ENCODE results near the gene MAMDC2.

MAMDC2 gene, protein sequence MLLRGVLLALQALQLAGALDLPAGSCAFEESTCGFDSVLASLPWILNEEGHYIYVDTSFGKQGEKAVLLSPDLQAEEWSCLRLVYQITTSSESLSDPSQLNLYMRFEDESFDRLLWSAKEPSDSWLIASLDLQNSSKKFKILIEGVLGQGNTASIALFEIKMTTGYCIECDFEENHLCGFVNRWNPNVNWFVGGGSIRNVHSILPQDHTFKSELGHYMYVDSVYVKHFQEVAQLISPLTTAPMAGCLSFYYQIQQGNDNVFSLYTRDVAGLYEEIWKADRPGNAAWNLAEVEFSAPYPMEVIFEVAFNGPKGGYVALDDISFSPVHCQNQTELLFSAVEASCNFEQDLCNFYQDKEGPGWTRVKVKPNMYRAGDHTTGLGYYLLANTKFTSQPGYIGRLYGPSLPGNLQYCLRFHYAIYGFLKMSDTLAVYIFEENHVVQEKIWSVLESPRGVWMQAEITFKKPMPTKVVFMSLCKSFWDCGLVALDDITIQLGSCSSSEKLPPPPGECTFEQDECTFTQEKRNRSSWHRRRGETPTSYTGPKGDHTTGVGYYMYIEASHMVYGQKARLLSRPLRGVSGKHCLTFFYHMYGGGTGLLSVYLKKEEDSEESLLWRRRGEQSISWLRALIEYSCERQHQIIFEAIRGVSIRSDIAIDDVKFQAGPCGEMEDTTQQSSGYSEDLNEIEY

DNA sequence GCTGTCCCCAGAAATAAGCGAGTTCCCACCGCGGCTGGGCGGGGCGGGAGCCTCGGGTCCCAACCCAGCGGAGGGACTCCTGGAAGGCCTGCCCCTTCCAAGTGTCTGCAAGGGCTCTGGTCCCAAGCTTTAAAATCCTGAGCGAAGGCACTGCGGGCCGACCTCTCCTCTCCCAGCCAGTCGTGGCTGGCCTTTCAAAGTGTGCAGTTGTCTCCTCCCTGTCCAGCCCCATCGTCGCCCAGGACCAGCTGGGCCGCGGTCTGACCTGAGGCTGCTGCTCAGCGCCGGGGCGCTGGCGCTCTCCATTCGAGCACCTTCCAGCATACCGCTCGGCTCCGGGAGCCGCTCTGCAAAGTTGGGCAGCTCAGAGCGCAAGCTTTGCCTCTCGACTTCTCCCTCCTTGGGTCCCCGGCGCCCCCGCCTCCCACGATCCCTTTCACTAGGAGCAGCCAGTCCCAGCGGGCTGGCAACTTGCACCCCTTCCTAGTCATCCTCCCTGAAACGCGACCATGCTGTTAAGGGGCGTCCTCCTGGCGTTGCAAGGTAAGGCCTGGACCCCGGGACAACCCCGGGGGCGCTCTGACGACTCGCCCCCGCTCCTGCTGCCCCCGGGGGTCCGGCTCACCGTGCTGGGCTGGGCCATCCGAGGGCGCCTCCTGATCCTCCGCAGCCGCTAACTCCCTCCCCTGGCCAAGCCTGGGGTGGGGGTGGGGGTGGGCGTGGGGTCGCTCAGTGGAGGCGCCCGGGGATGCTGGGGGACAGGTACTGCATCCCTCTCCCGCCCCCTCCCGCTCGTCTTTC, at the start of gene MAMDC2:
Gene MAMDC2, plus strand, starts transcription at position 160 of the 801 bp plus-strand sequence. Its CDS starts 350 bp downstream, at position 510.
- DNase-seq (ENCODE audit: extremely low read depth in 1 of 2, low read depth in 1 of 2) = no peak

DNA sequence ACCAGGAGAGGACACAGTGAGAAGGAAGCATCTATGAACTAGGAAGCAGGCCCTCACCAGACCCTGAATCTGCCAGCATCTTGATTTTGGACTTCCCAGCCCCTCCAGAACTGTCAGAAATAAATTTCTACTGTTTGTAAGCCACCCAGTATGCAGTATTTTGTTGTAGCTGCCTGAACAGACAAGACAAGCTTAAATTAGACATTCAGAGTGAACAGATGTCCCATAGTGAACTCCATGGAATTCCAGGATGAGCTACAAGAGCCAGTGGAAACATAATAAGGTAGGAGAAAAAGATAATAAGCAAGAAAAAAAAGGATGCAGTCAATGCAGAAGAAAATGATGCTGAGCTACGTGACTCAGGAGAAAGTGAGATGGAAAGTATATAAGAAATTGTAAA, 47.8 kb upstream of the MAMDC2 start:
- DNase-seq (ENCODE audit: extremely low read depth in 1 of 2, low read depth in 1 of 2) = no peak

DNA sequence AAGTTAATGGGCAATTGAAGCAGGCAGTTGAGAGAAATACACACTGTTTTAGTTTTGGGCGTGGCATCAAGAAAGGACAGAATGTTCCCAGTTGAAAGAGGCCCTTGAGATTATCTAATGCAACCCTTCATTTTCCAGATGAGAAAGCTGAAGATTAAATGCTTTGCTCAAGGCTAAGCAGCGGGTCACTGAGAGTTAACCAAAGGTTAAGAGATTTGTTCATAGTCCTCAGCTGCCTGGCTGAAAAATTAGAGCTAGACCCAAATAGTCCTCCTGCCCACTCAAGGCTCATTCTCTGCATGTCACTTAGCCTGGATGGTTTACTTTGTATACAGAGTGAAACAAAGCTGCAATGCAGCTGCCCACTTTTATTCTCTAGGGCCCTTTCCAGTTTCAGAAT, 46.7 kb upstream of the MAMDC2 start:
- DNase-seq (ENCODE audit: extremely low read depth in 1 of 2, low read depth in 1 of 2) = no peak

DNA sequence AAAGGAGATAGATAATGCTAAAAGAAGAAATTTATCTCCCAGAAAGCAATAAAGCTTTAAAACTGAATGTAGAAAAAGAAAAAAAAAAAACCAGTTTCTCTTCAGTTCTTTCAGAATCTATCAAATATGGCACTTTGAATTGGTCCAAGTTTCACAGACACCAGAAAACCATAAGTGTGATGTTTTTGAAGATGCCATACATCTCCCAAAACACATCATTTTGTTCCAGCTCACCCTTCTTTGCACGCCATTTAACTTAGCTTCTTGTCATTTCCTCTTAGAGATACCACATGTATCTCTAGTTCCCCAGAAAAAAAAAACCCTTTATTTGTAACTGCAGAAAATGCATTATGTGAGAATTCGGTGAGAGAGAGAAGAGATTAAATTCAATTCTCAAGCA, 46.1 kb upstream of the MAMDC2 start:
- DNase-seq (ENCODE audit: extremely low read depth in 1 of 2, low read depth in 1 of 2) = no peak

DNA sequence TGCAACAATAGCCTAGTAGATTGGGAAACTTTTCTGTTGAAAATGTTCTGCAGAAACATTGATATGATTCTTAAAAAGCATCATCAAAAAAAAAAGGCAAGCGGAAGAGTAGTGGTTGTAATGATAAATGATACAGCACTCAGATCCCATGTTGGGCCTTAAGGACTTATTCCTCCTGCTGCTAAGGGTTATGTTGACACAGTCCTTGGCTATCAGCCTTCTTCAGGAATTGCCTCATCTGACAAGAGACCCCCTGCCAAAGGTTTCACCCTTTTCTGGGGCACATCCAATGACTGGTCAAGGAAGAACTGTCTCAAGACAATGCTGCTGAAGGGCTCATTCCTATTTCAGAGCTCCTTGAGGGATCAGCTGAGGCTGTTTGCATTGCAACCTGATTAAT, 44.3 kb upstream of the MAMDC2 start:
- DNase-seq (ENCODE audit: extremely low read depth in 1 of 2, low read depth in 1 of 2) = no peak

DNA sequence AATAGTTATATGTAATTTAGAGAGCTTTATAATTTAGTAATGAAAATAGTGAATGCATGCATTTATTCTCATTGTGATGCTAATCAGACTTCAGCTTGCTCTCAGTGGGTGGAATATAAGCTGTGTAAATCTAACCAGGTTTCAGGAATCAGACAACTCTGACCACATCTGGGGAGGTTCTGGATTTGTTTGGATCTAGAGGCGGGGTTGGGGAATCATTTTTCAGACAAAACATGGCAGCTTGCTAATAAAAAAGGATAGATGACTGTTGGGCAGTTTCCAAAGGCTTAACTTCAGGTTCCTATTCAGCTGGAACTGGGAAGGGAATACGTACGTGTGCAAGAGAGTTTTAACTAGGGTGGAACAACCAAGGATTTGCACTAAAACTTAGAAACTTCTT, 43.2 kb upstream of the MAMDC2 start:
- DNase-seq (ENCODE audit: extremely low read depth in 1 of 2, low read depth in 1 of 2) = no peak

DNA sequence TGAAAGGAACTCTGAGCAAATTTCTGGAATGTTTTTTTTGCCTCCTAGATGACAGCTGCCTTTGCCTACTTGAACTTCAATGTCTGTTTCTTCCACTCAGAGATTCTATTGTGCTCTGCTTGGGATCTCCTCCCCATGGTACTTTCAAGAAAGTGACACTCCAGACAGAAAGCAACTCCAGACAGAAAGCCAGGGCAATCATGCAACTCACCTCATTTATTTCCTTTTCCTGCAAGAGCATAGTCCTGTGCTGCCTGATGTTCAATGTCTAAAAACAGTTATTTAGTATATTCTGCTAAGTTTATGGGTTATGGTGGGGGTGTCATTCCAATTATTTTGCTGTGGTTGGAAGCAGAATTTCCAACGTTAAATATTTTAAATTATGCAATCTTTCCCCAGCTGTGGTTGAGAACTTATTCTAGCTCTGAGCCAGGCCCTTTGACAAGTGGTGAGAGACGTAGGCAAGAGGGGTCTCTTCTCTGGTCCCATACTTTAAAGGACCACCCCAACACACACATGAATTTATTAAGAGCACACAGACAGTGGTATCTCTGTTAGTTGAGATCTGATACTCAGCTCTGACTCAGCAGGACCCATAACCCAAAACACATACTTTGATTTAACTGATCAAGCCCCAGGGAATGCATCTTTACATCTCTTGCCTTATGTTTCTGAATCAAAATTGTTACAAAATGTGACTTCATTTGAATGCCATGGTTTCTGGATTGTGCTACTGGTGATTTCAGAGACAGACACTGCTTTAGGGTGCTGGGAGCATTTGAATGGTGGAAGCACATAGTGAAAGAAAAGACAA, 39.5 kb upstream of the MAMDC2 start:
- DNase-seq (ENCODE audit: extremely low read depth in 1 of 2, low read depth in 1 of 2) = no peak

DNA sequence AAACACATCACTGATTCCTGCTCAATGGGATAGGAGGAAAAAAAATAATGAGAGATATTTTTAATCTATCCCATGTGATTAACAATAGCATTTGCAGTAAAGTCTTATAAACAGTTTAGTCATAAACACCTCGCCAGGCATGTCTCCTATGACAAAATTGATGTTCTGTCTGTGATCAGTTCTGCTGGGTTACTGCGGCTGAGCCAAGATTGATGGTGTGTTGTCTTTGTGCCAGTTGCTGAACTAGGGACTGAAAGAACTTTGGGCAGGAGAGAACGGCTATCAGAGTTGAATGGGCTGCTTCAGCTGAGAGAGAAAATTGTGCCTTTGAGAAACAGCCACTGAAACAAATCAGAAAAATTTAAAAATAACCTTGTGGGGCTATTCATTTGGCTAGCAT, 37.3 kb upstream of the MAMDC2 start:
- DNase-seq (ENCODE audit: extremely low read depth in 1 of 2, low read depth in 1 of 2) = no peak

DNA sequence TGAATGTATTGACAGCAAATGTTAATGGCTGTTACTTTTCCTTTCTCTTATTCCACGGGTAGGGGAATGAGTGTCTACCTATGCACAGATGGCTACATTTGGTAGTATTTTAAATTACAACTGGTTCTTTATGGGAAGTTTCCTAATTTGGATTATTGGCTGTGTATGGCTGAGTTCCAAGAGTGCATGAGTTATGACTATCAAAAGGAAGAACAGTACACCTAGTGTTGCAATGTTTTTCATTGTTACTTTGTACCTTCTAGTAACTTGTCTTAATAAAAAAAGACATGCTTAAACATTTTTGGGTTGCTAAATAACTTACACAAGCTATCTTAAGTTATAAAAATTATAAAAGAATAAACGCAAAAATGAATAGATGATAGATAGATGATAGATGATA, 35.8 kb upstream of the MAMDC2 start:
- no peak for DNase-seq (ENCODE audit: extremely low read depth in 1 of 2, low read depth in 1 of 2)

DNA sequence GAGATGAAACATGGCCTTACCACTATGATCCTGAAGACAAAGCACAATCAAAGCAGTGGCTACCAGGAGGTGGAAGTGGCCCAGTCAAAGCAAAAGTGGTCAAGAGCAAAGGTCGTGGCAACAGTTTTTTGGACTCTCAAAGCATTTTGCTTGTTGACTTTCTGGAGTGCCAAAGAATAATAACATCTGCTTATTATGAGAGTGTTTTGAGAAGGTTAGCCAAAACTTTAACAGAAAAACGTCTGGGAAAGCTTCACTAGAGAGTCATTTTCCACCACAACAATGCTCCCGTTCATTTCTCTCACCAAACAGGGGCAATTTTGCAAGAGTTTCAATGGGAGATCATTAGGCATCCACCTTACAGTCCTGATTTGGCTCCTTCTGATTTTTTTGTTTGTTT, 33.6 kb upstream of the MAMDC2 start:
- DNase-seq (ENCODE audit: extremely low read depth in 1 of 2, low read depth in 1 of 2) = no peak

DNA sequence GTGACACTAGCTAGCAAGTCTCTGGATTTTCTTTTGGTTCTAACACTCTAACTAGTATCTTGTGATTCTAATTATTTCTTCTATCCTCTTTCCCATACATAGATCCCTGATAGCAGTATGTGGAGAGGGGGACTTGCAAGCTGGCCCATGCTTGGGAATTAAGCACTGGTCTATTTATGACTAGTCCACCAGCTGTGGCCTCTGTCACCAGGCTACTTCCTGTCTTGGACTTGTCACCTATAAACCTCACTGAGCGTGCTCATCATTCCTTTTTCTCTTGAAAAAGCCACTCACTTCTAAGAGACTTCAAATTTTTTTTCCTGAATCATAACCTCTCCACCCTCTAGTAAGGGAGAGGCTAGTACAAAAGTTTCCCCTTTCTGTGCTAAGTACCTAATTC, 32.3 kb upstream of the MAMDC2 start:
- no peak for DNase-seq (ENCODE audit: extremely low read depth in 1 of 2, low read depth in 1 of 2)

DNA sequence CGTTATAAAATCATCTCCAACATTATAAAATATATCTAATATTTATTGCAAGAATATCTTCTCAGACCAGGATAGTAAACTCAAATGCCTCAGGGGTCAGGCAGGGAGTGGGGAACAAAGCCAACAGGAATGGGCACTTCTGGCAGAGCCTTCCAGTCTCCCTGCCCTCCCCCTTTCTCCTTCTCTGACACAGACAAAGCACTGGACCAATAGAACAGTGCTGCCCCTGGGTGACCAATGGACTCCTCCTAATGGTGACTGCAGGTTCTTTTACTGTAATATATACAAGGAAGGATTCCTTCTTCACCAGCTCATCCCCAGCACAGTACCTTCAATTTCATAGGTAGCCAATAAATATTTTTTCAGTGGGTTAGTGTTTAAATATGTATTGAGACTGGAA, 31.1 kb upstream of the MAMDC2 start:
- no peak for DNase-seq (ENCODE audit: extremely low read depth in 1 of 2, low read depth in 1 of 2)

DNA sequence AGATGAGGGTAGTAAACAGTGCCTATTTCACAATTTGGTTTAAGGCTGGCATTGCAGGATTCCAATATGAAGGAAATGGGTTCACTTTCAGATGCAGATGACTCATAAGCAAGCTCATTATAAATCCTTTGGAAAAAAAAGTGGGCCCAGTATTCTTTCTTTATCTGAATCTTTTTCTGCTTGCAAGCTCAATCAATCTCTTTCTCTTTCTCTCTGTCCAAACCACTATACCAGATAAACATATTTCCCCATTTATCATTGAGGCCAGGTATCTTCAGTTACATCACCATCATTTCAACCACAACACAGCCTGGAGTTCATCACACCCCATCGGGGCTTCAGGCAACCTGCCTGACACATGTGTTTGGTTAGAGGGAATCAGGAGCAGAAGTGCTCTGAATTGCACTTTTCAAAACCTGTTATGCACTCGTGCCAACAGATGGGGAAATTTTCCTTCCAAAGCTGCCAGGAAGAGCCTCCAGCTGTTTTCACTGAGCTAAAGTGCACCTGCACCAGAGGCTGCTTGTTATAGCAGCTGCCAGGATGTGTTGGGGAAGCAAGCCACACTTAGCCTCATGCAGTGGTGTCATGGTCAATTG, 30.0 kb upstream of the MAMDC2 start:
- no peak for DNase-seq (ENCODE audit: extremely low read depth in 1 of 2, low read depth in 1 of 2)

DNA sequence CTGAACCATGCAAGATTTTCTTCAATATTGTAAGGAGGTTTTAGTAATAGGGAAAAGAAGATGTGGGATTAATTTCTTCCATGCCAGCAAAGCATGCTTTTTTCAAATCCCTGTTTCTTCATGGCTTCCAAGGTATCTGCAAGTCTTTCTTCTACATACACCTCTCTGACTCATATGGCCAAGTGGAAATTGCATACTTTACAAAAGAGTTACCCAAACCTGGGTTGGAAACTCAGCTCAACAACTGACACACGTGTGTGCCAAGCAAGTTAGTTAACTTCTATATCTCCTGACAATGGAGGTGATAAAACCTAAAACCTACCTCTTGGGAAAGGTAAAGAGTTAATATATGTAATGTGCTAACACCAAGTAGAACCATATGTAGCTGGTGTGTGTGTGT, 28.5 kb upstream of the MAMDC2 start:
- no peak for DNase-seq (ENCODE audit: extremely low read depth in 1 of 2, low read depth in 1 of 2)

DNA sequence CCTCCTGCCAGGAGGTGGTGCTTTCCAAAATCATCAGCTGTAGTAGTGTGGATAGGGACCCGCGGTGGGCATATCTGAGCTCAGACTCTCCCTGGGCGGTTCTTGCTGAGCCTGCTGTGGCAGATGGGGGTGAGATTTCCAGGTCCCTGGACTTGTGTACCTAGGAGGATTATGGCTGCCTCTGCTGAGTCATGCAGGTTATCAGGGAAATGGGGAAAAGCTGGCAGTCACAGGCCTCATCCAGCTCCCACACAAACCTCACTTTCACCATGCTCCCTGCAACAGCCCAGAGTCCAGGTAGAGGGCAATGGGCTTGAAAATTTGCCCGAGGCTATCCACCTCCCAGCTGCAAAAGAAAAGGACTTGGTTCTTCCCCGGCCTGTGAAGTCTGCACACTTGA, 23.4 kb upstream of the MAMDC2 start:
- DNase-seq (ENCODE audit: extremely low read depth in 1 of 2, low read depth in 1 of 2) = no peak

DNA sequence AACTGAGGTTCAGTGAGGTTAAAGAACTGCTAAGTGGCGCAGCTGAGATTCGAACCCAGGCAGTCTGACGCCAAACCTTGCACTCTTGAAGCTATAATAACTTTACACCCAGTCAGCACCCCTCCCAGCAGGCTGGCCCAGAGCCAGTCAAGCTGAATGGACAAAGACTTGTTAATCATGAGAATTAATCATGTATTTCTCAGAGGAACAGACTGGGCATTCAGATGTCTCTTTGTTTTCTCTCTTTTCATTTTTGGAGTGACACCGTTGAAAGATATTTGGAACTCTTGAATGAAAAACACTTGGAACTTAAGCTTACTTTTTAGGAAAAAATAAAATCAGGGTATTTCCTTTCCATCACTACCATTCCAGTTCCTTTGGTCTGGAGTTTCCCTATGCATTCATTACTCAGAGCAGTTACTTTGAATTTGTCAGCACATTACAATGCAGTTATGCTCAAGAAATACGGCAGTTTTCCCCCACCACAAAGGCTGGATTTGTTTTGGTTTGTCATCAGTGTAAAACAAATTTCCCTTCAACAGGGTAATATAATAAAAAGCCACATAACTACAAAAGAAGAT, 22.6 kb upstream of the MAMDC2 start:
- DNase-seq (ENCODE audit: extremely low read depth in 1 of 2, low read depth in 1 of 2) = no peak

DNA sequence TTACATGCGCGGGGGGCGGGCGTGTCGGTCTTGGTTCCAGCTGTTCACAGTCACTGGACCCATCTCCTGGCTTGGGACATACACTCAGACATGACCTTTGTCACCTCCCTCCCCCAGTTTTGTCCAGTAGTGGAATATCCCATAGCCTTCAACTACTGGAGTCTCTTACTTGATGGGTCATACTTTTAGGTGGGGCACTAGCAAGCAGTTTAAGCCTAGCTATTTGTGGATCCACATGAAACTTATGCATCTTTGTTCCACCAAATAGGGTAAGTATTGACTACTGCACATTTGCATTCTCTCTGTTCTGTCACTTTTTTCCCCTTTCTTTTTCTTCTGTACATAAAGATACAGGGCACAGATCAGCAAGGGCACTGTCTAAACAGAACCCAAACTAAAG, 15.4 kb upstream of the MAMDC2 start:
- no peak for DNase-seq (ENCODE audit: extremely low read depth in 1 of 2, low read depth in 1 of 2)

DNA sequence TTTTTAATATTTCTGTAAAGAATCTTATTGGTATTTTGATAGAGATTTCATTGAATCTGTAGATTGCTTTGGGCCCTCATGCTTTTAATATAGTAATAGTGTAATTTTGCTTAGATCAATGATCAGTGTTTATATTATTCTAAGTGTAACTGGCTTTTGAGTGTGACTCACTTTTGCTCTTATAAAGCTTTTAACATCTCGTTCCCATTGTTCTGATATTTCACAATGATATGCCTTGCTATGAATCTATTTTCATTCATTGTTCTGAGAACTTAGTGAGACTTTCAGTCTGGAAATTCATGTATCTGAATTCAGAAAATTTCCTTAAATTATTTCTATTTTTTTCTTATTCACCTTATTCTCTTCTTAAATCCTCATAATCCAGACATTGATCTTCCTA, 13.5 kb upstream of the MAMDC2 start:
- no peak for DNase-seq (ENCODE audit: extremely low read depth in 1 of 2, low read depth in 1 of 2)

DNA sequence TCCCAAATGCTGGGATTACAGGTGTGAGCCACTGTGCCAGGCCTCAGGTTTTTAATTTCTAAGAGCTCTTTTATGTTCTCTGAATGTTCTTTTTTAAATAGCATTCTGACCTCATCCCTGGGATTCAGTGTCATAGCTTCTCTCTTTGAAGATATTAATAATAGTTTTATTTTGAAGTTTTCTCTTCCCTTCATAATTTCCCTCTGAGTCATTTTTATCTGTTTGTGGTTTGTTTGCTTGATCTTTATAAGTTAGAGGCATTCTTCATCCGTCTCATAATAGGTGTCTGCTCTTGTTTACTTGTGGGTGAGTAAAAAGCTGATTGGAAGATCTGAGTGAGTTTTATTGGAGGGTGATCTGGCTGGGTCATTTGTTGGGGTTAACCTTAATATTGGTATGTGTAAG, 12.5 kb upstream of the MAMDC2 start:
- DNase-seq (ENCODE audit: extremely low read depth in 1 of 2, low read depth in 1 of 2) = no peak

DNA sequence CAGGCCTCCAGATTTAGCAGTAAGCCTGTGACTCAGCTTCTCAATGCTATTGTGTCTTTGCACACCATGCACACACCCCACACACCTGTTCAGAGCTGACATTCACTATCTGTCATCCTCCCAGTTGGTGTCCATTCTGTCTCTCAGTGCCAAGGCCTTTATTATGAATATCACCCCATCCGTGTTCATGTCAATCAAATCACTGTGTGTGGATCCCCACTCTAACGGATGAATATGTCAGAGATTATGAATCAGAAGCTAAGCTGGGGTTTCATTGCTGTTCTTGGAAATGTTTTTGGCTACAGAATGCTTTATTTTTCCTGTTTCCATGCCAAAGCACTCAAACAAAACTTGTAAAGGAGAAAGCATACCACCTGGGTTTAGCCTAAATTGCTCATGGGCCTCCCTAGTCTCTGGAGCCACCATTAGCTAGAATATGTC, 9.4 kb upstream of the MAMDC2 start:
- no peak for DNase-seq (ENCODE audit: extremely low read depth in 1 of 2, low read depth in 1 of 2)
